KMS-11 (cell line): ENCODE results near the gene SEL1L.

ENCODE experiments used
- H2AFZ ChIP-seq: fragments of 200-600 bp; sonication (generic); 2 replicates; pipeline ENCODE4 v1.6.1; 2016; ENCODE audit warnings: antibody characterized with exemption, mixed run types, low read depth
- H3K27ac ChIP-seq: fragments of 200-600 bp; sonication (generic); 2 replicates; pipeline ENCODE4 v1.6.1; 2016; ENCODE audit warnings: mild to moderate bottlenecking, mixed run types
- H3K27me3 ChIP-seq: fragments of 200-600 bp; sonication (generic); 2 replicates; pipeline ENCODE4 v1.6.1; 2017; ENCODE audit warnings: mild to moderate bottlenecking, low read depth, mixed run types, moderate library complexity; ENCODE audit not compliant: insufficient read depth
- H3K36me3 ChIP-seq: fragments of 200-600 bp; sonication (generic); 2 replicates; pipeline ENCODE4 v1.6.1; 2017; ENCODE audit warnings: mild to moderate bottlenecking, mixed run types; ENCODE audit not compliant: insufficient read depth
- H3K4me1 ChIP-seq: fragments of 200-600 bp; sonication (generic); 2 replicates; pipeline ENCODE4 v1.6.1; 2016; ENCODE audit warnings: mild to moderate bottlenecking, low read depth, mixed run types; ENCODE audit not compliant: poor library complexity, severe bottlenecking
- H3K4me2 ChIP-seq: fragments of 200-600 bp; sonication (generic); 2 replicates; pipeline ENCODE4 v1.7.0; 2016; ENCODE audit warnings: mild to moderate bottlenecking, mixed run types
- H3K4me3 ChIP-seq: fragments of 200-600 bp; sonication (generic); IDR thresholded peaks from 2 replicates; pipeline ENCODE4 v1.6.1; 2017; ENCODE audit warnings: low read depth, low read length, mixed read lengths; ENCODE audit not compliant: insufficient read depth
- H3K79me2 ChIP-seq: fragments of 200-600 bp; sonication (generic); 2 replicates; pipeline ENCODE4 v1.6.1; 2016; ENCODE audit warnings: low read depth, mixed run types; ENCODE audit not compliant: insufficient read depth
- H3K9ac ChIP-seq: fragments of 200-600 bp; sonication (generic); 2 replicates; pipeline ENCODE4 v1.6.1; 2016; ENCODE audit warnings: mild to moderate bottlenecking, mixed run types
- H4K20me1 ChIP-seq: fragments of 200-600 bp; sonication (generic); 2 replicates; pipeline ENCODE4 v1.6.1; 2016; ENCODE audit warnings: mild to moderate bottlenecking, mixed run types; ENCODE audit not compliant: insufficient read depth
- CTCF ChIP-seq: fragments of 200-600 bp; sonication (generic); conservative IDR thresholded peaks from 2 replicates; pipeline ENCODE4 v1.6.1; 2017; ENCODE audit warnings: low read depth, mild to moderate bottlenecking, antibody characterized with exemption, low read length, moderate library complexity, mixed read lengths

Gene SEL1L

GRCh38 chr14:81525129-81525528 lies 8.5 kb downstream of the SEL1L start:
- Histone ChIP-seq H3K4me2 (no peak overlapping the region), H3K27me3 (no peaks in the 10 kb centered on the region), H3K27ac (no peak overlapping the region), H3K9ac (no peak overlapping the region), H3K4me3 (no peak overlapping the region), H3K36me3 (no peaks in the 10 kb centered on the region), H3K79me2 (peaks cover 24% of the 10 kb centered on the region; the same call in 1 of the 2 replicates), H3K4me1 (peaks cover 43% of the 10 kb centered on the region), H4K20me1 (no peaks in the 10 kb centered on the region), H2AFZ (no peak overlapping the region)
- no peak for TF ChIP-seq CTCF

DNA sequence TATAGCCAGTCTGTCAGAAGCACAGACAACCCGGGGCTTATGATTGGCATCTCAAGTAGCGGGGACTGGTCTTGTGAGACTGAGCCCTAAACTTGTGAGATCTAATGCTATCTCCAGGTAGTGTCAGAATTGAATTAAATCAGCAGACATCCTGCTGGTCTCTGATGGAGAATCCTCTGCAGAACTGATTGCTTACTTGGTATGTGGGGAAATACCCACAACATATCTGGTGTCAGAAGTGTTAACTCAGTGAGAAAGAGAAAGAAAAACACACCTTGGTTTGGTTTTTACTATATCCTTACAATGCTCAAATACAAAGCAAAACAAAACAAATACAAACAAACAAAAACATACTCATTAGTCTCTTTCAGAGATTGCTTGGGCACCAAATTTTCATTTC lies 10.0 kb downstream of the SEL1L start:
- no peaks in the 10 kb centered on the region for H3K27me3 ChIP-seq
- H3K9ac ChIP-seq: no peak overlapping the region
- no peaks in the 10 kb centered on the region for H3K36me3 ChIP-seq
- no peak overlapping the region for H3K4me2 ChIP-seq
- no peak overlapping the region for H3K27ac ChIP-seq
- H2AFZ ChIP-seq: no peak overlapping the region
- H3K79me2 ChIP-seq: peaks cover 10% of the 10 kb centered on the region; the same call in 1 of the 2 replicates
- H3K4me1 ChIP-seq: peaks cover 36% of the 10 kb centered on the region
- H4K20me1 ChIP-seq: no peaks in the 10 kb centered on the region
- no peak for TF ChIP-seq CTCF
- H3K4me3 ChIP-seq: no peak overlapping the region

DNA sequence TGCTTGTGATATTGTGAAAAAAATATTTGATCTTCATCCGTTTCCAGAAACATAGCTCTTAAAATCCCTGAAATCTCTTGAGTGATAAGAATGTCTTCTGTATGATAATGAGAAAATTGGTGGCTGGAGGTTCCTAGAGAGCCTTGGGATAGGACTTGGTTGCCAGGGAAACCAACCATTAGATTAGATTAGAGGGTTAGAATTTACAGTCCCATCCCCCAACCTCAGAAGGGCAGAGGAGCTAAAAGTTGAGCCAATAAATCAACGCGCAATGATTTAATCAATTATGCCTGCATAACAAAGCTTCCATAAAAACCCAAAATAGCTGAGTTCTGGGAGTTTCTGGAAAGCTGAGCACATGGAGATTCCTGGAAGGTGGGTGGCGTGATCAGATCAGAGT lies 10.6 kb downstream of the SEL1L start:
- Histone ChIP-seq H3K4me3 (no peak overlapping the region), H3K9ac (no peak overlapping the region), H3K4me2 (no peak overlapping the region), H4K20me1 (no peaks in the 10 kb centered on the region), H3K79me2 (peaks cover 10% of the 10 kb centered on the region; the same call in 1 of the 2 replicates), H3K27ac (no peak overlapping the region), H2AFZ (no peak overlapping the region), H3K36me3 (no peaks in the 10 kb centered on the region), H3K27me3 (no peaks in the 10 kb centered on the region), H3K4me1 (peaks cover 30% of the 10 kb centered on the region)
- TF ChIP-seq CTCF: no peak

- no peak for TF ChIP-seq CTCF
- no peak overlapping the region for H2AFZ ChIP-seq
- no peaks in the 10 kb centered on the region for H3K36me3 ChIP-seq
- H4K20me1 ChIP-seq: no peaks in the 10 kb centered on the region
- no peaks in the 10 kb centered on the region for H3K27me3 ChIP-seq
- no peak overlapping the region for H3K27ac ChIP-seq
- no peak overlapping the region for H3K9ac ChIP-seq
- H3K4me1 ChIP-seq: peaks cover 23% of the 10 kb centered on the region
- H3K4me2 ChIP-seq: no peak overlapping the region
- no peak overlapping the region for H3K4me3 ChIP-seq
- peaks cover 10% of the 10 kb centered on the region; the same call in 1 of the 2 replicates for H3K79me2 ChIP-seq
These were observed 12.3 kb downstream of the SEL1L start for GRCh38 chr14:81521356-81521755.
